ENCODE data around the gene CTAGE9. TPM values are rescaled to one million over a fixed set of nuclear protein-coding genes. Genes with fewer than 3 reads are reported as not detected.

Gene CTAGE9
- total RNA-seq, 2 experiments from 2014 or later, result not detected

- ChIA-PET CTCF (ENCODE audit: unreplicated experiment) (no interaction called here), POLR2A (interaction anchor here (0.6 to 2.0 kb wide), 4 partner anchors 9 to 209 kb away, joined by 3 to 11 read pairs (median 4); no protein-coding TSS in a partner anchor)
- TF ChIP-seq CTCF (conservative IDR thresholded peaks at IDR 0.05; ENCODE audit: low read length) (no peak), EZH2phosphoT487 (IDR thresholded peaks at IDR 0.05; ENCODE audit: borderline replicate concordance, low read depth, low read length) (no peak)
- no peak overlapping the region for H3K27ac ChIP-seq (ENCODE audit: low read depth, low read length, poor library complexity, severe bottlenecking)
- no peaks in the 10 kb centered on the region for H3K4me1 ChIP-seq (ENCODE audit: insufficient read depth, low read length, poor library complexity, severe bottlenecking)
- no peaks in the 10 kb centered on the region for H3K9me2 ChIP-seq (ENCODE audit: insufficient read depth, low read length)
- no peak overlapping the region for H2AFZ ChIP-seq (ENCODE audit: low read length)
- H3K4me3 ChIP-seq (ENCODE audit: low read depth, low read length, poor library complexity, severe bottlenecking), result no peak overlapping the region
- H3K36me3 ChIP-seq (ENCODE audit: insufficient read depth, low read length), result no peaks in the 10 kb centered on the region
- H3K79me2 ChIP-seq (ENCODE audit: insufficient read depth, low read depth, low read length), result no peaks in the 10 kb centered on the region
- H4K20me1 ChIP-seq (ENCODE audit: insufficient read depth, low read length), result no peaks in the 10 kb centered on the region
- no peak overlapping the region for H3K4me2 ChIP-seq (ENCODE audit: low read length)
- intact Hi-C loops (cut with micrococcal nuclease; ENCODE audit: unreplicated experiment), result no loop called here
- DNase-seq (ENCODE audit: low spot score), result no peak
- H3K9me3 ChIP-seq (ENCODE audit: low read length), result no peaks in the 10 kb centered on the region
- BruUV-seq (replicated peaks), result no TSS peak
Observed at GRCh38 chr6:131727868-131728267, 17.1 kb upstream of the CTAGE9 start.

- POLR2A ChIA-PET, result interaction anchor here (0.6 to 2.0 kb wide), 4 partner anchors 8 to 210 kb away, joined by 3 to 11 read pairs (median 4); no protein-coding TSS in a partner anchor
- CTCF ChIA-PET (ENCODE audit: unreplicated experiment), result no interaction called here
- Histone ChIP-seq H3K4me2 (ENCODE audit: low read length) (no peak overlapping the region), H2AFZ (ENCODE audit: low read length) (no peak overlapping the region), H4K20me1 (ENCODE audit: insufficient read depth, low read length) (no peaks in the 10 kb centered on the region), H3K9me2 (ENCODE audit: insufficient read depth, low read length) (no peaks in the 10 kb centered on the region), H3K4me3 (ENCODE audit: low read depth, low read length, poor library complexity, severe bottlenecking) (no peak overlapping the region), H3K36me3 (ENCODE audit: insufficient read depth, low read length) (no peaks in the 10 kb centered on the region), H3K9me3 (ENCODE audit: low read length) (no peaks in the 10 kb centered on the region), H3K27ac (ENCODE audit: low read depth, low read length, poor library complexity, severe bottlenecking) (no peak overlapping the region), H3K4me1 (ENCODE audit: insufficient read depth, low read length, poor library complexity, severe bottlenecking) (no peaks in the 10 kb centered on the region), H3K79me2 (ENCODE audit: insufficient read depth, low read depth, low read length) (no peaks in the 10 kb centered on the region)
- intact Hi-C loops (cut with micrococcal nuclease; ENCODE audit: unreplicated experiment), result no loop called here
- no TSS peak for BruUV-seq (replicated peaks)
- no peak for DNase-seq (ENCODE audit: low spot score)
- no peak for TF ChIP-seq CTCF (conservative IDR thresholded peaks at IDR 0.05; ENCODE audit: low read length)
- no peak for TF ChIP-seq EZH2phosphoT487 (IDR thresholded peaks at IDR 0.05; ENCODE audit: borderline replicate concordance, low read depth, low read length)
Observed at GRCh38 chr6:131727467-131727866, 16.6 kb upstream of the CTAGE9 start.

- H3K9me2 ChIP-seq (ENCODE audit: insufficient read depth, low read length), result no peaks in the 10 kb centered on the region
- ChIA-PET CTCF (ENCODE audit: unreplicated experiment) (no interaction called here), POLR2A (interaction anchor here (0.9 kb wide), 1 partner anchor 8 kb away, joined by 3 read pairs; no protein-coding TSS in a partner anchor)
- H4K20me1 ChIP-seq (ENCODE audit: insufficient read depth, low read length), result no peaks in the 10 kb centered on the region
- H3K9me3 ChIP-seq (ENCODE audit: low read length), result no peaks in the 10 kb centered on the region
- no peaks in the 10 kb centered on the region for H3K36me3 ChIP-seq (ENCODE audit: insufficient read depth, low read length)
- DNase-seq (ENCODE audit: low spot score), result no peak
- H3K4me2 ChIP-seq (ENCODE audit: low read length), result no peak overlapping the region
- no TSS peak for BruUV-seq (replicated peaks)
- no peak overlapping the region for H3K27ac ChIP-seq (ENCODE audit: low read depth, low read length, poor library complexity, severe bottlenecking)
- H3K4me1 ChIP-seq (ENCODE audit: insufficient read depth, low read length, poor library complexity, severe bottlenecking), result no peaks in the 10 kb centered on the region
- intact Hi-C loops (cut with micrococcal nuclease; ENCODE audit: unreplicated experiment), result no loop called here
- H3K4me3 ChIP-seq (ENCODE audit: low read depth, low read length, poor library complexity, severe bottlenecking), result no peak overlapping the region
- no peaks in the 10 kb centered on the region for H3K79me2 ChIP-seq (ENCODE audit: insufficient read depth, low read depth, low read length)
- TF ChIP-seq CTCF (conservative IDR thresholded peaks at IDR 0.05; ENCODE audit: low read length), result no peak
- no peak for TF ChIP-seq EZH2phosphoT487 (IDR thresholded peaks at IDR 0.05; ENCODE audit: borderline replicate concordance, low read depth, low read length)
- H2AFZ ChIP-seq (ENCODE audit: low read length), result no peak overlapping the region
Observed at GRCh38 chr6:131724114-131724513, 13.3 kb upstream of the CTAGE9 start.
